Measurements from ENCODE around the gene IGSF11.
"Not testable (repeated sequence)": the region's sequence is repeated elsewhere in the genome, so short reads cannot be mapped to it uniquely, and the experiment has no call there.

The IGSF11 gene

GRCh38 chr3:118990823-118991560 is 43.7 kb downstream of the IGSF11 start:
- DNase-seq (ENCODE audit: low spot score): no peak

- DNase-seq (ENCODE audit: low spot score): no peak
Observed at GRCh38 chr3:118988198-118989130, 46.2 kb downstream of the IGSF11 start.

- no peak for DNase-seq (ENCODE audit: low spot score)
Observed at GRCh38 chr3:118987477-118987876, 47.2 kb downstream of the IGSF11 start.

GRCh38 chr3:118986734-118987133 is 47.9 kb downstream of the IGSF11 start:
- no peak for DNase-seq (ENCODE audit: low spot score)

- no peak for DNase-seq (ENCODE audit: low spot score)
Observed at GRCh38 chr3:118984699-118985098, 49.9 kb downstream of the IGSF11 start.

GRCh38 chr3:118981494-118982134 is 53.0 kb downstream of the IGSF11 start:
- DNase-seq (ENCODE audit: low spot score): no peak

GRCh38 chr3:118980832-118981231 is 53.8 kb downstream of the IGSF11 start:
- no peak for DNase-seq (ENCODE audit: low spot score)

GRCh38 chr3:118978393-118978758 is 56.3 kb downstream of the IGSF11 start:
- no peak for DNase-seq (ENCODE audit: low spot score)

GRCh38 chr3:118977671-118978392 is 56.8 kb downstream of the IGSF11 start:
- DNase-seq (ENCODE audit: low spot score): no peak

GRCh38 chr3:118977118-118977517 is 57.5 kb downstream of the IGSF11 start:
- no peak for DNase-seq (ENCODE audit: low spot score)

- DNase-seq (ENCODE audit: low spot score): not testable (repeated sequence)
Observed at GRCh38 chr3:118975476-118975875, 59.2 kb downstream of the IGSF11 start.

GRCh38 chr3:118974356-118975097 is 60.1 kb downstream of the IGSF11 start:
- no peak for DNase-seq (ENCODE audit: low spot score)

GRCh38 chr3:118973050-118973449 is 61.6 kb downstream of the IGSF11 start:
- no peak for DNase-seq (ENCODE audit: low spot score)

- DNase-seq (ENCODE audit: low spot score): no peak
Observed at GRCh38 chr3:118970819-118971218, 63.8 kb downstream of the IGSF11 start.

- DNase-seq (ENCODE audit: low spot score): no peak
Observed at GRCh38 chr3:118968640-118969039, 66.0 kb downstream of the IGSF11 start.

- no peak for DNase-seq (ENCODE audit: low spot score)
Observed at GRCh38 chr3:118968111-118968510, 66.5 kb downstream of the IGSF11 start.

GRCh38 chr3:118966700-118967099 is 67.9 kb downstream of the IGSF11 start:
- no peak for DNase-seq (ENCODE audit: low spot score)

GRCh38 chr3:118963711-118964110 is 70.9 kb downstream of the IGSF11 start:
- no peak for DNase-seq (ENCODE audit: low spot score)

- DNase-seq (ENCODE audit: low spot score): no peak
Observed at GRCh38 chr3:118960876-118961450, 73.7 kb downstream of the IGSF11 start.

GRCh38 chr3:118955914-118956556 is 78.6 kb downstream of the IGSF11 start:
- no peak for DNase-seq (ENCODE audit: low spot score)
